GM23338 (cell line): Measurements from ENCODE around the gene KIAA0232. TPM values are rescaled to one million over a fixed set of nuclear protein-coding genes. Genes with fewer than 3 reads are reported as not detected.

Source experiments
- ATAC-seq: fragments of 200-7000 bp; cut with Tn5 transposase; 3 replicates; pipeline ENCODE4 v1.9.1; 2020
- DNase-seq: peaks from one replicate; pipeline ENCODE4 v3.0.0-alpha.2; 2015; ENCODE audit warnings: low spot score
- H2AFZ ChIP-seq: fragments of 200-600 bp; sonication (generic); 2 replicates; pipeline ENCODE4 v1.8.0; 2016; ENCODE audit warnings: antibody characterized with exemption, mild to moderate bottlenecking, moderate library complexity
- H3F3A ChIP-seq: fragments of 200-600 bp; sonication (generic); replicated peaks from 2 replicates; pipeline ENCODE4 v1.8.0; 2017; ENCODE audit warnings: antibody characterized with exemption, mixed run types, low read depth
- H3K27ac ChIP-seq: fragments of 200-600 bp; sonication (generic); 2 replicates; pipeline ENCODE4 v1.6.1; 2016; ENCODE audit warnings: low read depth
- H3K27me3 ChIP-seq: fragments of 200-600 bp; sonication (generic); 2 replicates; pipeline ENCODE4 v1.8.0; 2016; ENCODE audit warnings: mild to moderate bottlenecking, mixed run types, moderate library complexity; ENCODE audit not compliant: insufficient read depth
- H3K36me3 ChIP-seq: fragments of 200-600 bp; sonication (generic); 2 replicates; pipeline ENCODE4 v1.8.0; 2016; ENCODE audit warnings: mild to moderate bottlenecking; ENCODE audit not compliant: insufficient read depth
- H3K4me1 ChIP-seq: fragments of 200-600 bp; sonication (generic); 2 replicates; pipeline ENCODE4 v1.8.0; 2016; ENCODE audit warnings: mild to moderate bottlenecking, moderate library complexity; ENCODE audit not compliant: insufficient read depth
- H3K4me2 ChIP-seq: fragments of 200-600 bp; sonication (generic); 2 replicates; pipeline ENCODE4 v1.7.1; 2017; ENCODE audit warnings: mixed run types
- H3K4me3 ChIP-seq: fragments of 200-600 bp; sonication (generic); 2 replicates; pipeline ENCODE4 v1.6.1; 2016; ENCODE audit warnings: mixed run types
- H3K79me2 ChIP-seq: fragments of 200-600 bp; sonication (generic); replicated peaks from 2 replicates; pipeline ENCODE4 v1.8.0; 2017; ENCODE audit warnings: mild to moderate bottlenecking; ENCODE audit not compliant: insufficient read depth
- H3K9me2 ChIP-seq: fragments of 200-600 bp; sonication (generic); 2 replicates; pipeline ENCODE4 v1.8.0; 2017; ENCODE audit not compliant: insufficient read depth
- H4K20me1 ChIP-seq: fragments of 200-600 bp; sonication (generic); replicated peaks from 2 replicates; pipeline ENCODE4 v1.8.0; 2017; ENCODE audit warnings: mild to moderate bottlenecking; ENCODE audit not compliant: insufficient read depth
- H3K27ac Mint-ChIP-seq: 2 replicates; pipeline ENCODE4 v1.8.0; 2020; ENCODE audit warnings: inconsistent platforms, mild to moderate bottlenecking, moderate library complexity, mixed read lengths
- H3K27me3 Mint-ChIP-seq: 3 replicates; pipeline ENCODE4 v1.8.0; 2022; ENCODE audit warnings: low read depth, mild to moderate bottlenecking, moderate library complexity, mixed read lengths, inconsistent platforms; ENCODE audit not compliant: insufficient read depth, poor library complexity
- H3K36me3 Mint-ChIP-seq: 3 replicates; pipeline ENCODE4 v1.8.0; 2021; ENCODE audit warnings: low read depth, mild to moderate bottlenecking, inconsistent platforms, moderate library complexity, mixed read lengths
- H3K4me1 Mint-ChIP-seq: 3 replicates; pipeline ENCODE4 v1.8.0; 2020; ENCODE audit warnings: mild to moderate bottlenecking, inconsistent platforms, mixed read lengths
- H3K4me3 Mint-ChIP-seq: 3 replicates; pipeline ENCODE4 v1.8.0; 2021; ENCODE audit warnings: moderate library complexity, mild to moderate bottlenecking, inconsistent platforms, mixed read lengths
- H3K9me3 Mint-ChIP-seq: 3 replicates; pipeline ENCODE4 v1.8.0; 2020; ENCODE audit warnings: moderate library complexity, mild to moderate bottlenecking, inconsistent platforms, mixed read lengths
- EZH2 ChIP-seq: fragments of 200-600 bp; sonication (generic); IDR thresholded peaks from one replicate; pipeline ENCODE4 v1.8.0; 2017; ENCODE audit warnings: antibody characterized with exemption, mild to moderate bottlenecking, low read depth; ENCODE audit not compliant: unreplicated experiment
- EZH2phosphoT487 ChIP-seq: fragments of 200-600 bp; sonication (generic); IDR thresholded peaks from one replicate; pipeline ENCODE4 v1.8.1; 2018; ENCODE audit warnings: antibody characterized with exemption; ENCODE audit not compliant: unreplicated experiment
- NANOG ChIP-seq: IDR thresholded peaks from 2 replicates; pipeline ENCODE4 v1.6.1; 2016; ENCODE audit warnings: antibody characterized with exemption, borderline replicate concordance
- POLR2AphosphoS5 ChIP-seq: IDR thresholded peaks from 2 replicates; pipeline ENCODE4 v1.6.1; 2016; ENCODE audit warnings: antibody characterized with exemption, low read depth
- REST ChIP-seq: IDR thresholded peaks from one replicate; pipeline ENCODE4 v1.6.1; 2018; ENCODE audit warnings: antibody characterized with exemption; ENCODE audit not compliant: unreplicated experiment
- ZNF331 ChIP-seq: fragments of 250-450 bp; sonication (Bioruptor Pico); IDR thresholded peaks from 2 replicates; pipeline ENCODE4 v1.5.0; 2020; ENCODE audit warnings: low read depth, mild to moderate bottlenecking, moderate library complexity
- ZNF462 ChIP-seq: fragments of 250-450 bp; sonication (Bioruptor Pico); IDR thresholded peaks from 2 replicates; pipeline ENCODE4 v1.5.0; 2020; ENCODE audit warnings: mild to moderate bottlenecking, moderate library complexity
- polyA plus RNA-seq: library from polyadenylated mRNA; unstranded; fragments of >200 nt; fragmentation: Nextera tagmentation; extraction: Ambion mirVana; gene quantifications from 2 replicates; pipeline ENCODE4 v1.2.1, GENCODE V29; 2016
- total RNA-seq: library from RNA; depleted of rRNA; stranded (reverse); fragments of >200 nt; shearing (Covaris generic); gene quantifications from 2 replicates; pipeline ENCODE4 v1.2.3, GENCODE V29; 2014
- TF ChIP-seq, protein P1 (sequence below): IDR thresholded peaks from 2 replicates; pipeline ENCODE4 v1.6.1; 2016; ENCODE audit warnings: antibody characterized with exemption

The KIAA0232 gene
- total and polyA plus RNA-seq, 2 experiments from 2014 or later, result 14.3 to 34.9 TPM

- TF ChIP-seq ZNF462 (CRISPR knock-in tag) (no peak), EZH2phosphoT487 (no peak), EZH2 (no peak), POLR2AphosphoS5 (no peak)
- TF ChIP-seq, protein P1, sequence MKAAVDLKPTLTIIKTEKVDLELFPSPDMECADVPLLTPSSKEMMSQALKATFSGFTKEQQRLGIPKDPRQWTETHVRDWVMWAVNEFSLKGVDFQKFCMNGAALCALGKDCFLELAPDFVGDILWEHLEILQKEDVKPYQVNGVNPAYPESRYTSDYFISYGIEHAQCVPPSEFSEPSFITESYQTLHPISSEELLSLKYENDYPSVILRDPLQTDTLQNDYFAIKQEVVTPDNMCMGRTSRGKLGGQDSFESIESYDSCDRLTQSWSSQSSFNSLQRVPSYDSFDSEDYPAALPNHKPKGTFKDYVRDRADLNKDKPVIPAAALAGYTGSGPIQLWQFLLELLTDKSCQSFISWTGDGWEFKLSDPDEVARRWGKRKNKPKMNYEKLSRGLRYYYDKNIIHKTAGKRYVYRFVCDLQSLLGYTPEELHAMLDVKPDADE, result no peak
These were observed 62.5 kb downstream of the KIAA0232 start (continued) for GRCh38 chr4:6845027-6845426.

- Mint-ChIP-seq H3K4me3 (no peak overlapping the region), H3K27me3 (peaks cover 5% of the 10 kb centered on the region), H3K27ac (no peak overlapping the region), H3K36me3 (peaks cover 38% of the 10 kb centered on the region), H3K9me3 (no peaks in the 10 kb centered on the region), H3K4me1 (peaks cover 54% of the 10 kb centered on the region)
- Histone ChIP-seq H3K36me3 (no peaks in the 10 kb centered on the region; the same call in 1 of the 2 replicates), H2AFZ (no peak overlapping the region), H3K9me2 (no peaks in the 10 kb centered on the region), H3F3A (no peaks in the 10 kb centered on the region), H3K27me3 (no peaks in the 10 kb centered on the region), H3K4me3 (no peak overlapping the region), H3K4me1 (peaks cover 49% of the 10 kb centered on the region), H4K20me1 (peaks cover 22% of the 10 kb centered on the region), H3K27ac (no peak overlapping the region), H3K79me2 (peaks cover 28% of the 10 kb centered on the region), H3K4me2 (no peak overlapping the region)
- DNase-seq (no peak), ATAC-seq (no peak)
- TF ChIP-seq REST (no peak), NANOG (no peak), POLR2AphosphoS5 (no peak), ZNF331 (no peak)
These were observed 63.0 kb downstream of the KIAA0232 start for GRCh38 chr4:6845574-6845973.
